MCF 10A (cell line): ENCODE measurements around the gene SOX10. TPM values are rescaled to one million over a fixed set of nuclear protein-coding genes. Genes with fewer than 3 reads are reported as not detected.

Experiments
- BruUV-seq: library from RNA; stranded (reverse); fragments of 400-500 nt; replicated peaks from 2 replicates; lab custom pipeline; 2021; lab: Mats Ljungman, UMichigan
- CTCF ChIA-PET: fragments of 300-600 bp; sonication (Branson Sonifier 250); formaldehyde crosslinking; extraction: SDS; loops from one replicate; lab custom pipeline; 2021; ENCODE audit warnings: antibody characterized with exemption, inconsistent platforms; lab: Yijun Ruan, JAX
- POLR2A ChIA-PET: fragments of 300-600, 350-650 bp; sonication (Branson Sonifier 250); formaldehyde crosslinking; extraction: SDS; loops from one replicate; lab custom pipeline; 2020; ENCODE audit warnings: antibody characterized with exemption, inconsistent platforms; lab: Yijun Ruan, JAX
- DNase-seq: peaks from one replicate; pipeline ENCODE4 v3.0.0-alpha.2; 2018; ENCODE audit not compliant: unreplicated experiment
- H3K27ac Mint-ChIP-seq: one replicate; pipeline ENCODE4 v1.8.0; 2022; ENCODE audit warnings: mild to moderate bottlenecking, low read depth, mixed read lengths; ENCODE audit not compliant: unreplicated experiment
- H3K27me3 Mint-ChIP-seq: one replicate; pipeline ENCODE4 v1.8.0; 2022; ENCODE audit warnings: mixed read lengths; ENCODE audit not compliant: insufficient read depth, unreplicated experiment
- H3K36me3 Mint-ChIP-seq: one replicate; pipeline ENCODE4 v1.8.0; 2022; ENCODE audit warnings: mild to moderate bottlenecking, moderate library complexity, mixed read lengths; ENCODE audit not compliant: insufficient read depth, unreplicated experiment
- H3K4me1 Mint-ChIP-seq: one replicate; pipeline ENCODE4 v1.8.0; 2022; ENCODE audit warnings: mixed read lengths; ENCODE audit not compliant: insufficient read depth, unreplicated experiment
- H3K4me3 Mint-ChIP-seq: one replicate; pipeline ENCODE4 v1.8.0; 2022; ENCODE audit warnings: mild to moderate bottlenecking, moderate library complexity, mixed read lengths; ENCODE audit not compliant: unreplicated experiment
- H3K9me3 Mint-ChIP-seq: one replicate; pipeline ENCODE4 v1.8.0; 2022; ENCODE audit warnings: mixed read lengths; ENCODE audit not compliant: unreplicated experiment
- CTCF ChIP-seq: fragments of 200-600 bp; IDR thresholded peaks from one replicate; pipeline ENCODE4 v1.8.0; 2022; ENCODE audit warnings: antibody characterized with exemption, mild to moderate bottlenecking; ENCODE audit not compliant: unreplicated experiment
- intact Hi-C: fragments of 100-400 bp; cut with micrococcal nuclease; formaldehyde crosslinking; loops from 2 replicates; pipeline ENCODE4 v1.14.1; 2022
- total RNA-seq: library from RNA; stranded (reverse); gene quantifications from 2 replicates; pipeline ENCODE4 v1.2.3, GENCODE V29; 2022

SOX10 gene
- total RNA-seq, 1 experiment from 2014 or later, result not detected

GRCh38 chr22:38028344-38029130 lies 44.2 kb upstream of the SOX10 start:
- no TSS peak for BruUV-seq
- POLR2A ChIA-PET, result interaction anchor here (0.7 kb wide), 1 partner anchor 977 kb away, joined by 3 read pairs; no protein-coding TSS in a partner anchor
- H3K9me3 Mint-ChIP-seq, result no peaks in the 10 kb centered on the region
- intact Hi-C loops, result no loop called here
- no peak for DNase-seq
- H3K27me3 Mint-ChIP-seq, result peaks cover 8% of the 10 kb centered on the region
- CTCF ChIA-PET, result interaction anchor here (0.7 kb wide), 2 partner anchors 15 to 86 kb away, joined by 3 read pairs; no protein-coding TSS in a partner anchor
- TF ChIP-seq CTCF, result no peak
- H3K4me3 Mint-ChIP-seq, result no peak overlapping the region
- H3K27ac Mint-ChIP-seq, result no peak overlapping the region
- H3K36me3 Mint-ChIP-seq, result peaks cover 4% of the 10 kb centered on the region
- peaks cover 9% of the 10 kb centered on the region for H3K4me1 Mint-ChIP-seq

- no peak for TF ChIP-seq CTCF
- Mint-ChIP-seq H3K36me3 (peaks cover 4% of the 10 kb centered on the region), H3K27me3 (peaks cover 8% of the 10 kb centered on the region), H3K4me3 (no peak overlapping the region), H3K9me3 (no peaks in the 10 kb centered on the region), H3K4me1 (peaks cover 2% of the 10 kb centered on the region), H3K27ac (no peak overlapping the region)
- ChIA-PET POLR2A (no interaction called here), CTCF (no interaction called here)
- DNase-seq, result no peak
- no TSS peak for BruUV-seq
- intact Hi-C loops, result no loop called here
Measured at GRCh38 chr22:38027487-38027886, 43.1 kb upstream of the SOX10 start.

GRCh38 chr22:38026130-38027111 lies 42.1 kb upstream of the SOX10 start:
- TF ChIP-seq CTCF, result no peak
- peaks cover 8% of the 10 kb centered on the region for H3K27me3 Mint-ChIP-seq
- DNase-seq, result no peak
- intact Hi-C loops, result no loop called here
- no peaks in the 10 kb centered on the region for H3K36me3 Mint-ChIP-seq
- no TSS peak for BruUV-seq
- H3K4me1 Mint-ChIP-seq, result no peaks in the 10 kb centered on the region
- POLR2A ChIA-PET, result no interaction called here
- H3K27ac Mint-ChIP-seq, result no peak overlapping the region
- no peaks in the 10 kb centered on the region for H3K9me3 Mint-ChIP-seq
- CTCF ChIA-PET, result interaction anchor here (0.5 kb wide), 1 partner anchor 330 kb away, joined by 3 read pairs; the partner anchor contains the start of gene TRIOBP
- no peak overlapping the region for H3K4me3 Mint-ChIP-seq

GRCh38 chr22:38025514-38025913 lies 41.2 kb upstream of the SOX10 start:
- ChIA-PET POLR2A (no interaction called here), CTCF (no interaction called here)
- intact Hi-C loops, result no loop called here
- no peaks in the 10 kb centered on the region for H3K4me1 Mint-ChIP-seq
- TF ChIP-seq CTCF, result no peak
- no peak overlapping the region for H3K27ac Mint-ChIP-seq
- no peak for DNase-seq
- BruUV-seq, result no TSS peak
- H3K36me3 Mint-ChIP-seq, result no peaks in the 10 kb centered on the region
- no peak overlapping the region for H3K4me3 Mint-ChIP-seq
- no peaks in the 10 kb centered on the region for H3K9me3 Mint-ChIP-seq
- H3K27me3 Mint-ChIP-seq, result peaks cover 8% of the 10 kb centered on the region
